Suprapubic skin (tissue), 3 donors: Measurements from ENCODE around the gene EDA.

Source experiments
- CTCF ChIP-seq, 2 donors: fragments of 200-600 bp in 1 of 2; fragments of 450-650 bp in 1 of 2; sonication (generic) in 1 of 2; IDR thresholded peaks; one replicate each; pipeline ENCODE4 v1.5.1; 2016 to 2019; ENCODE audit warnings: antibody characterized with exemption in 2 of 2, mild to moderate bottlenecking in 1 of 2, moderate library complexity in 1 of 2
- POLR2A ChIP-seq, 2 donors: fragments of 450-650 bp; IDR thresholded peaks; one replicate each; pipeline ENCODE4 v1.6.1; 2017; ENCODE audit warnings: antibody characterized with exemption in 2 of 2, mild to moderate bottlenecking in 2 of 2, moderate library complexity in 2 of 2

GRCh38 chrX:70034646-70035045 is 418.7 kb downstream of the EDA start:
- TF ChIP-seq CTCF (IDR thresholded peaks at IDR 0.05) (no peak), POLR2A (IDR thresholded peaks at IDR 0.05) (no peak)
